ENCODE measurements around the gene OAS3.

Gene OAS3

GRCh38 chr12:112970391-112970790 is 32.1 kb downstream of the OAS3 start:
- no peak for TF ChIP-seq CTCF (IDR thresholded peaks at IDR 0.05; ENCODE audit: low read depth, low read length)
- H3K4me3 ChIP-seq (ENCODE audit: low read depth, low read length) = no peak overlapping the region
- in situ Hi-C loops (cut with HindIII; ENCODE audit: low sequenced_read_pairs) = no loop called here
- no peak for DNase-seq (ENCODE audit: low read depth, low spot score)

GRCh38 chr12:112971248-112971647 is 33.0 kb downstream of the OAS3 start:
- DNase-seq (ENCODE audit: low read depth, low spot score) = no peak
- in situ Hi-C loops (cut with HindIII; ENCODE audit: low sequenced_read_pairs) = no loop called here
- TF ChIP-seq CTCF (IDR thresholded peaks at IDR 0.05; ENCODE audit: low read depth, low read length) = no peak
- no peak overlapping the region for H3K4me3 ChIP-seq (ENCODE audit: low read depth, low read length)

- no peak overlapping the region for H3K4me3 ChIP-seq (ENCODE audit: low read depth, low read length)
- in situ Hi-C loops (cut with HindIII; ENCODE audit: low sequenced_read_pairs) = no loop called here
- no peak for TF ChIP-seq CTCF (IDR thresholded peaks at IDR 0.05; ENCODE audit: low read depth, low read length)
- no peak for DNase-seq (ENCODE audit: low read depth, low spot score)
Measured at GRCh38 chr12:112973011-112973735, 34.9 kb downstream of the OAS3 start.

GRCh38 chr12:112973818-112974231 is 35.6 kb downstream of the OAS3 start:
- no peak for TF ChIP-seq CTCF (IDR thresholded peaks at IDR 0.05; ENCODE audit: low read depth, low read length)
- DNase-seq (ENCODE audit: low read depth, low spot score) = no peak
- no peak overlapping the region for H3K4me3 ChIP-seq (ENCODE audit: low read depth, low read length)
- in situ Hi-C loops (cut with HindIII; ENCODE audit: low sequenced_read_pairs) = no loop called here

- in situ Hi-C loops (cut with HindIII; ENCODE audit: low sequenced_read_pairs) = no loop called here
- DNase-seq (ENCODE audit: low read depth, low spot score) = no peak
- TF ChIP-seq CTCF (IDR thresholded peaks at IDR 0.05; ENCODE audit: low read depth, low read length) = no peak
- H3K4me3 ChIP-seq (ENCODE audit: low read depth, low read length) = no peak overlapping the region
Measured at GRCh38 chr12:112974904-112975303, 36.6 kb downstream of the OAS3 start.

GRCh38 chr12:112977139-112977538 is 38.9 kb downstream of the OAS3 start:
- no peak overlapping the region for H3K4me3 ChIP-seq (ENCODE audit: low read depth, low read length)
- in situ Hi-C loops (cut with HindIII; ENCODE audit: low sequenced_read_pairs) = no loop called here
- DNase-seq (ENCODE audit: low read depth, low spot score) = no peak
- TF ChIP-seq CTCF (IDR thresholded peaks at IDR 0.05; ENCODE audit: low read depth, low read length) = no peak

All from astrocyte of the spinal cord (primary cell).